Endodermal cell (in vitro differentiated cells): Measurements from ENCODE around the gene KCNK3. TPM values are rescaled to one million over a fixed set of nuclear protein-coding genes. Genes with fewer than 3 reads are reported as not detected.

Experiments used
- DNase-seq: peaks from one replicate; pipeline ENCODE4 v3.0.0-alpha.2; 2017
- H3K27ac ChIP-seq: 2 replicates; pipeline ENCODE4 v1.5.1; 2013; ENCODE audit warnings: mild to moderate bottlenecking, low read depth, low read length, moderate library complexity
- H3K27me3 ChIP-seq: 2 replicates; pipeline ENCODE4 v1.6.1; 2013; ENCODE audit warnings: mild to moderate bottlenecking, low read length, moderate library complexity; ENCODE audit not compliant: insufficient read depth, control insufficient read depth, poor library complexity, severe bottlenecking
- H3K36me3 ChIP-seq: 2 replicates; pipeline ENCODE4 v1.7.0; 2013; ENCODE audit warnings: mild to moderate bottlenecking, low read length, moderate library complexity; ENCODE audit not compliant: control insufficient read depth, insufficient read depth
- H3K4me1 ChIP-seq: one replicate; pipeline ENCODE4 v1.7.0; 2013; ENCODE audit warnings: low read length; ENCODE audit not compliant: control insufficient read depth, insufficient read depth
- H3K4me3 ChIP-seq: 2 replicates; pipeline ENCODE4 v1.5.1; 2013; ENCODE audit warnings: mild to moderate bottlenecking, low read length, moderate library complexity
- H3K9ac ChIP-seq: 2 replicates; pipeline ENCODE4 v1.6.1; 2013; ENCODE audit warnings: mild to moderate bottlenecking, low read length, moderate library complexity; ENCODE audit not compliant: poor library complexity, severe bottlenecking; ENCODE audit errors: extremely low read depth
- H3K9me3 ChIP-seq: 2 replicates; pipeline ENCODE4 v1.6.1; 2013; ENCODE audit warnings: mild to moderate bottlenecking, low read length, moderate library complexity; ENCODE audit not compliant: control insufficient read depth
- H3K27ac Mint-ChIP-seq: 2 replicates; pipeline ENCODE4 v1.8.0; 2020; ENCODE audit warnings: mixed read lengths
- H3K27me3 Mint-ChIP-seq: 2 replicates; pipeline ENCODE4 v1.8.0; 2021; ENCODE audit warnings: mild to moderate bottlenecking, mixed read lengths; ENCODE audit not compliant: insufficient read depth
- H3K36me3 Mint-ChIP-seq: 2 replicates; pipeline ENCODE4 v1.8.0; 2020; ENCODE audit warnings: low read depth, mixed read lengths
- H3K4me1 Mint-ChIP-seq: 2 replicates; pipeline ENCODE4 v1.8.0; 2020; ENCODE audit warnings: mixed read lengths
- H3K4me3 Mint-ChIP-seq: 2 replicates; pipeline ENCODE4 v1.8.0; 2020; ENCODE audit warnings: mild to moderate bottlenecking, moderate library complexity, mixed read lengths
- H3K9me3 Mint-ChIP-seq: 2 replicates; pipeline ENCODE4 v1.8.0; 2020; ENCODE audit warnings: mild to moderate bottlenecking, mixed read lengths
- CTCF ChIP-seq: fragments of 200-600 bp; sonication (generic); conservative IDR thresholded peaks from 2 replicates; pipeline ENCODE4 v1.5.0; 2021; ENCODE audit warnings: antibody characterized with exemption, mild to moderate bottlenecking
- WGBS, 2 experiments: methylation state at CpG; one replicate each; pipeline versions ENCODE4 v1.1.5 to v1.1.7; 2013; ENCODE audit warnings: missing lambda C conversion rate in 2 of 2, mixed read lengths in 1 of 2; ENCODE audit not compliant: insufficient coverage in 1 of 2, insufficient read length in 1 of 2; 5-methylcytosine and 5-hydroxymethylcytosine counted together
- total RNA-seq, 2 donors: library from RNA; stranded (reverse); fragmentation: NEBNext Ultra II Directional in 1 of 2; extraction: Animal tissue kit (Norgen Biotek cat#: 25700) in 1 of 2; gene quantifications; 2 replicates in 1 of 2; 3 replicates in 1 of 2; pipeline ENCODE4 v1.2.1, GENCODE V29; 2021

Gene KCNK3
- total RNA-seq, 2 donors from 2014 or later, result not detected

GRCh38 chr2:26671691-26672090 lies 20.8 kb upstream of the KCNK3 start:
- Mint-ChIP-seq H3K27me3 (no peaks in the 10 kb centered on the region), H3K9me3 (no peaks in the 10 kb centered on the region), H3K4me1 (no peaks in the 10 kb centered on the region), H3K36me3 (no peaks in the 10 kb centered on the region), H3K27ac (no peak overlapping the region), H3K4me3 (no peak overlapping the region)
- Histone ChIP-seq H3K4me3 (no peak overlapping the region), H3K4me1 (no peaks in the 10 kb centered on the region), H3K27ac (no peak overlapping the region), H3K9me3 (no peaks in the 10 kb centered on the region), H3K9ac (no peak overlapping the region), H3K36me3 (no peaks in the 10 kb centered on the region), H3K27me3 (no peaks in the 10 kb centered on the region)
- WGBS, 2 experiments, result 80 to 95% methylated on average over 4 to 5 of the region's 5 CpGs
- no peak for TF ChIP-seq CTCF
- DNase-seq, result peak; percentile 32

DNA sequence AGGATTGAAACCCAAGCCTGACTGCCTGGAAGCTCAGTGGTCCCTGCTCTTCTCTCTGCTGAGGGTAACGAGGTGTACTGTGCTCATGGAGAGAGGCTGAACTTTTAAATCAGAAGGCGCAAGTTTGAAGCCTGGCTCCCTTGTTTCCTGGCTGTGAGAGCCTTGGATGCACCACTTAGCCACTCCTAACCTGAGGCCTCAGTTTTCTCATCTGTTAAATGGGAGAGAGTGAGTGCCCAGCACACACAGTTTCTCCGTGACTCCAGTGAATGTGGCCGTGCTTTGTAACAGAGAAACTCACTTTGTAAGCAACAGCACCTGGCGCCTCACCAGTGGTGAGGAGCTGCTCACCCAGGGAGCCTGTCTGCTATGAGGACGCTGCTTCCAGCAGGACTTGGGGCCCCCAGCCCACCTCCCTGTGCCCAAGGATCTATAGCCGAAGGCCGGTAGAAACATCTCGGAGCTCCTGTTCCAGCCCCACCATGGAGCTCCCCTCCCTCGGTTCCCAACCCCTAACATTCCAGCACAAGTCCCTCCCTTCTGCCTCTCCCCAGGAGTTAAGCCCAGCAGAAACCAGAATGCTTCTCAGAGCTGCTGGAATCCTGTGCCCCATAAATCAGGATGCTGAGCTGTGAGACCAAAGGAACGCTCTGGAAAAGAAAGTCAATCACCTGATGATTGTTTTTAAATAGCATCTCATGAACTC lies 20.3 kb upstream of the KCNK3 start:
- H3K4me1 ChIP-seq, result no peaks in the 10 kb centered on the region
- H3K27ac ChIP-seq, result no peak overlapping the region
- Mint-ChIP-seq H3K36me3 (no peaks in the 10 kb centered on the region), H3K4me3 (no peak overlapping the region), H3K27me3 (peaks cover 2% of the 10 kb centered on the region), H3K9me3 (no peaks in the 10 kb centered on the region), H3K4me1 (no peaks in the 10 kb centered on the region), H3K27ac (no peak overlapping the region)
- WGBS, 2 experiments, result 85 to 87% methylated on average over 7 to 11 of the region's 11 CpGs
- no peaks in the 10 kb centered on the region for H3K36me3 ChIP-seq
- peak; percentile 57 for DNase-seq
- H3K4me3 ChIP-seq, result no peak overlapping the region
- no peaks in the 10 kb centered on the region for H3K9me3 ChIP-seq
- H3K9ac ChIP-seq, result no peak overlapping the region
- no peaks in the 10 kb centered on the region for H3K27me3 ChIP-seq
- TF ChIP-seq CTCF, result no peak

DNA sequence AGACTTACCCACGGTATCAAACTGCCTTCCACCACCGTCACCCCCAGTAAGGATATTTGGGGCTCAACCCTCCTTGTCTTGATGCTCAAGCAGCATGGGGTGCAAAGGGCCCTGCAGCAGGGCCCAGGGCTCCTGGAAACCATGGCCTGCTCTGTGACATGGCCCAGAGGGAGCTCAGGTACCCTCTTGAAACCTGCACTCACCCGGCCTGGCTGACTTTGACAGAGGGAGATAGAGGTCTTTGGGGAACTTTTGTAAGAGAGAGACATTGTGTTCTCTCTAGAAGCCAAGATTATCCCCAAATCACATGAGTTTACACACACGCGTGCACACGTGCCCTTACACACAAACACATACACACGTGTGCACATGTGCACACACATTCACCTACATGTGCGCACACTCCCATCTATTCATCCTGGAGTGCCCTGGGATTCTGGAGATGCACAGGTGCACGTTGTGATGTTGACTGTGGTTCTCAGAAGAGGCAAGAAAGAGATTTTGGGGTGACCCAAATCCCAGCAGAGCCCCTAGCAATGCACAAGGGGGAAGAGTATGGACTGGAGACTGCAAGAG lies 19.6 kb upstream of the KCNK3 start:
- H3K4me3 Mint-ChIP-seq, result no peak overlapping the region
- H3K27me3 ChIP-seq, result peaks cover 1% of the 10 kb centered on the region
- no peaks in the 10 kb centered on the region for H3K4me1 ChIP-seq
- H3K36me3 Mint-ChIP-seq, result no peaks in the 10 kb centered on the region
- H3K4me3 ChIP-seq, result no peak overlapping the region
- 89% methylated on average over 8 to 9 of the region's 9 CpGs for WGBS, 2 experiments
- H3K4me1 Mint-ChIP-seq, result no peaks in the 10 kb centered on the region
- H3K36me3 ChIP-seq, result no peaks in the 10 kb centered on the region
- DNase-seq, result no peak
- H3K27ac Mint-ChIP-seq, result no peak overlapping the region
- peaks cover 6% of the 10 kb centered on the region for H3K27me3 Mint-ChIP-seq
- no peak for TF ChIP-seq CTCF
- peaks cover 6% of the 10 kb centered on the region for H3K9me3 Mint-ChIP-seq
- no peak overlapping the region for H3K27ac ChIP-seq
- H3K9me3 ChIP-seq, result no peaks in the 10 kb centered on the region
- no peak overlapping the region for H3K9ac ChIP-seq
